ENCODE measurements around the gene SSU72. TPM values are rescaled to one million over a fixed set of nuclear protein-coding genes. Genes with fewer than 3 reads are reported as not detected.
A peak's percentile ranks its signal among the peaks of the same experiment; 100 is the strongest.
"Not testable (repeated sequence)": the region's sequence is repeated elsewhere in the genome, so short reads cannot be mapped to it uniquely, and the experiment has no call there.

SSU72 gene
- total RNA-seq, 1 donor from 2014 or later = 136 TPM

- H3K4me3 ChIP-seq (ENCODE audit: low read depth, low read length) = peak overlapping the region; percentile 21
- TF ChIP-seq CTCF (conservative IDR thresholded peaks at IDR 0.05; ENCODE audit: low read depth, low read length) = peak; percentile 40
- DNase-seq (ENCODE audit: low read depth) = not testable (repeated sequence)
Measured at GRCh38 chr1:1505366-1505798, 69.3 kb downstream of the SSU72 start.

- TF ChIP-seq CTCF (conservative IDR thresholded peaks at IDR 0.05; ENCODE audit: low read depth, low read length) = peak; percentile 60
- peak overlapping the region; percentile 21 for H3K4me3 ChIP-seq (ENCODE audit: low read depth, low read length)
Measured at GRCh38 chr1:1504777-1505365, 69.8 kb downstream of the SSU72 start.

GRCh38 chr1:1495461-1495975, 79.1 kb downstream of the SSU72 start:
- DNase-seq (ENCODE audit: low read depth); H3K4me3 ChIP-seq (ENCODE audit: low read depth, low read length): not testable (repeated sequence)

More at GRCh38 chr1:1504777-1505365, 69.8 kb downstream of the SSU72 start:
- DNase-seq (ENCODE audit: low read depth) = not testable (repeated sequence)

- not testable (repeated sequence) for DNase-seq (ENCODE audit: low read depth); H3K4me3 ChIP-seq (ENCODE audit: low read depth, low read length)
Measured at GRCh38 chr1:1494311-1494710, 80.4 kb downstream of the SSU72 start.

Other genes starting within 250 kb of the SSU72 start
- not detected in 2 replicates for gene TAS1R3, start 243.6 kb downstream of the SSU72 start, total RNA-seq
- 78.6 and 113 TPM in 2 replicates for gene DVL1, start 225.4 kb downstream of the SSU72 start, total RNA-seq
- 43.2 and 137 TPM in 2 replicates for gene MXRA8, start 216.3 kb downstream of the SSU72 start, total RNA-seq
- 258 and 347 TPM in 2 replicates for gene AURKAIP1, start 199.7 kb downstream of the SSU72 start, total RNA-seq
- gene CCNL2, start 175.5 kb downstream of the SSU72 start, total RNA-seq = 47.3 and 96.3 TPM in 2 replicates
- 150 and 246 TPM in 2 replicates for gene MRPL20, start 167.6 kb downstream of the SSU72 start, total RNA-seq
- gene ANKRD65, start 153.6 kb downstream of the SSU72 start, total RNA-seq = 2.7 and 4.0 TPM in 2 replicates
- 41.6 and 56.3 TPM in 2 replicates for gene VWA1, start 139.2 kb downstream of the SSU72 start, total RNA-seq
- gene ATAD3C, start 125.2 kb downstream of the SSU72 start, total RNA-seq = under 0.01 and 0.36 TPM in 2 replicates
- 42.8 and 91.2 TPM in 2 replicates for gene ATAD3B, start 103.1 kb downstream of the SSU72 start, total RNA-seq
- 52.6 and 110 TPM in 2 replicates for gene ATAD3A, start 62.7 kb downstream of the SSU72 start, total RNA-seq
- gene TMEM240, start 34.2 kb downstream of the SSU72 start, total RNA-seq = 1.6 and 1.7 TPM in 2 replicates
- gene FNDC10, start 25.3 kb upstream of the SSU72 start, total RNA-seq = 2.6 and 6.1 TPM in 2 replicates
- 18.5 and 29.4 TPM in 2 replicates for gene MIB2, start 40.6 kb upstream of the SSU72 start, total RNA-seq
- gene MMP23B, start 57.3 kb upstream of the SSU72 start, total RNA-seq = 3.5 and 15.0 TPM in 2 replicates
- 16.3 and 22.9 TPM in 2 replicates for gene CDK11B, start 84.1 kb upstream of the SSU72 start, total RNA-seq
- 22.4 and 22.8 TPM in 2 replicates for gene SLC35E2B, start 117.9 kb upstream of the SSU72 start, total RNA-seq
- gene CDK11A, start 149.5 kb upstream of the SSU72 start, total RNA-seq = 10.3 and 11.6 TPM in 2 replicates
- gene NADK, start 203.6 kb upstream of the SSU72 start, total RNA-seq = 48.8 and 55.6 TPM in 2 replicates

Measured in epithelial cell of proximal tubule (primary cell).